A549 (cell line): ENCODE results near the gene ACVR1B. TPM values are rescaled to one million over a fixed set of nuclear protein-coding genes. Genes with fewer than 3 reads are reported as not detected.

Experiments used
- ATAC-seq, 2 experiments: fragments of 200-7000 bp in 1 of 2; fragments of >200 bp in 1 of 2; cut with Nextera tagmentation in 1 of 2; cut with Tn5 transposase in 1 of 2; 3 replicates each; pipeline versions ENCODE4 v1.8.0 to v1.9.1; 2018 to 2020; ENCODE audit warnings: mild to moderate bottlenecking in 1 of 2, moderate library complexity in 1 of 2
- CTCF ChIA-PET: fragments of 300-600 bp; sonication (Branson Sonifier 250); formaldehyde crosslinking; extraction: SDS; loops from one replicate; lab custom pipeline; 2021; ENCODE audit warnings: antibody characterized with exemption, inconsistent platforms; lab: Yijun Ruan, JAX
- POLR2A ChIA-PET: fragments of 350-600 bp; formaldehyde crosslinking; extraction: SDS; loops from one replicate; lab custom pipeline; 2021; ENCODE audit warnings: antibody characterized with exemption, inconsistent platforms; lab: Yijun Ruan, JAX
- DNase-seq, 2 experiments: peaks; one replicate each; pipeline versions ENCODE4 v3.0.0 to v3.0.0-alpha.2; 2011 to 2016; ENCODE audit warnings: low read depth in 1 of 2, low spot score in 1 of 2
- FAIRE-seq: peaks from 2 replicates; lab custom pipeline; 2011; peaks lifted over from hg19 to GRCh38; lab: Jason Lieb, UNC
- H3K27ac ChIP-seq, 2 experiments: fragments of >200 bp; sonication (Bioruptor Twin); formaldehyde crosslinking; 3 replicates each; pipeline ENCODE4 v1.5.1; 2016 to 2017
- H3K4me1 ChIP-seq: fragments of >200 bp; sonication (Bioruptor Twin); formaldehyde crosslinking; 3 replicates; pipeline ENCODE4 v1.6.1; 2016
- H3K4me2 ChIP-seq: fragments of >200 bp; sonication (Bioruptor Twin); formaldehyde crosslinking; 3 replicates; pipeline ENCODE4 v1.6.1; 2016
- H3K4me3 ChIP-seq: fragments of >200 bp; sonication (Bioruptor Twin); formaldehyde crosslinking; 3 replicates; pipeline ENCODE4 v1.5.1; 2016
- H3K9me3 ChIP-seq: fragments of >200 bp; sonication (Bioruptor Twin); formaldehyde crosslinking; 3 replicates; pipeline ENCODE4 v1.6.1; 2016
- BHLHE40 ChIP-seq: IDR thresholded peaks from 2 replicates; pipeline ENCODE4 v1.6.1; 2012; ENCODE audit warnings: low read depth, low read length, inconsistent platforms
- CBX8 ChIP-seq: fragments of 200-600 bp; sonication (generic); IDR thresholded peaks from 2 replicates; pipeline ENCODE4 v1.6.1; 2016
- EHF ChIP-seq: fragments of 250-450 bp; sonication (Bioruptor Pico); IDR thresholded peaks from 2 replicates; pipeline ENCODE4 v1.5.0; 2020; ENCODE audit warnings: mild to moderate bottlenecking
- ESRRA ChIP-seq: fragments of 150-350 bp; IDR thresholded peaks from 2 replicates; pipeline ENCODE4 v1.6.1; 2014; ENCODE audit warnings: mild to moderate bottlenecking, low read length, borderline replicate concordance
- FOSB ChIP-seq: fragments of 250-450 bp; sonication (Bioruptor Pico); IDR thresholded peaks from 2 replicates; pipeline ENCODE4 v1.5.0; 2020; ENCODE audit warnings: mild to moderate bottlenecking, moderate library complexity
- FOSL2 ChIP-seq, 2 experiments: fragments of 450-650 bp in 1 of 2; fragments of >200 bp in 1 of 2; sonication (Bioruptor Twin) in 1 of 2; formaldehyde crosslinking; IDR thresholded peaks; 2 replicates each; pipeline versions ENCODE4 v1.5.0 to v1.6.1; 2016 to 2020; ENCODE audit warnings: mild to moderate bottlenecking in 1 of 2, moderate library complexity in 1 of 2
- HDAC2 ChIP-seq: fragments of 200-600 bp; sonication (generic); IDR thresholded peaks from 2 replicates; pipeline ENCODE4 v1.6.1; 2016
- HOXB13 ChIP-seq: fragments of 250-450 bp; sonication (Bioruptor Pico); IDR thresholded peaks from 2 replicates; pipeline ENCODE4 v1.5.0; 2020; ENCODE audit warnings: low read depth, mild to moderate bottlenecking, moderate library complexity
- KDM1A ChIP-seq: fragments of 200-600 bp; sonication (generic); IDR thresholded peaks from 2 replicates; pipeline ENCODE4 v1.6.1; 2016; ENCODE audit warnings: low read depth, mild to moderate bottlenecking
- KDM5A ChIP-seq: fragments of 200-600 bp; sonication (generic); IDR thresholded peaks from 2 replicates; pipeline ENCODE4 v1.6.1; 2016; ENCODE audit warnings: antibody characterized with exemption, mild to moderate bottlenecking
- MAZ ChIP-seq: fragments of 150-350 bp; IDR thresholded peaks from 2 replicates; pipeline ENCODE4 v1.6.1; 2014; ENCODE audit warnings: antibody characterized with exemption, low read depth, low read length, borderline replicate concordance
- NPAS2 ChIP-seq: fragments of 250-450 bp; sonication (Bioruptor Pico); IDR thresholded peaks from 2 replicates; pipeline ENCODE4 v1.8.0; 2022; ENCODE audit warnings: mild to moderate bottlenecking, moderate library complexity, borderline replicate concordance
- NR3C1 ChIP-seq: fragments of >200 bp; sonication (Bioruptor Twin); formaldehyde crosslinking; IDR thresholded peaks from 3 replicates; pipeline ENCODE4 v1.6.1; 2017
- POLR2AphosphoS2 ChIP-seq: conservative IDR thresholded peaks from 2 replicates; pipeline ENCODE4 v1.6.1; 2012; ENCODE audit warnings: low read length, improper control_type of control experiment, inconsistent platforms
- RARB ChIP-seq: fragments of 250-450 bp; sonication (Bioruptor Pico); IDR thresholded peaks from 2 replicates; pipeline ENCODE4 v1.8.0; 2021; ENCODE audit warnings: mild to moderate bottlenecking, moderate library complexity
- RFX5 ChIP-seq: fragments of 450-650 bp; IDR thresholded peaks from 2 replicates; pipeline ENCODE4 v1.7.1; 2014; ENCODE audit warnings: antibody characterized with exemption, mild to moderate bottlenecking, moderate library complexity
- RNF2 ChIP-seq: fragments of 200-600 bp; sonication (generic); IDR thresholded peaks from 2 replicates; pipeline ENCODE4 v1.6.1; 2016; ENCODE audit warnings: low read depth, mild to moderate bottlenecking, antibody characterized with exemption, moderate library complexity, borderline replicate concordance
- SMC3 ChIP-seq: fragments of >200 bp; sonication (Bioruptor Twin); formaldehyde crosslinking; IDR thresholded peaks from 3 replicates; pipeline ENCODE4 v1.6.1; 2018; ENCODE audit warnings: inconsistent platforms
- TFCP2L1 ChIP-seq: fragments of 250-450 bp; sonication (Bioruptor Pico); IDR thresholded peaks from 2 replicates; pipeline ENCODE4 v1.5.0; 2021; ENCODE audit warnings: mild to moderate bottlenecking
- whole genome bisulfite sequencing: methylation state at CpG from one replicate; pipeline ENCODE4 v1.1.6; 2017; ENCODE audit errors: missing lambda C conversion rate; 5-methylcytosine and 5-hydroxymethylcytosine counted together
- polyA plus RNA-seq, 4 experiments: library from polyadenylated mRNA; depleted of rRNA in 3 of 4; stranded (reverse); fragments of >200 nt; fragmentation: RNase III in 1 of 4; extraction: RNeasy Plus Mini Kit Qiagen cat#74134 plus additional on column Dnase treatment in 1 of 4; gene quantifications; 2 replicates in 3 of 4; 3 replicates in 1 of 4; pipeline ENCODE4 v1.2.3, GENCODE V29; 2011 to 2017
- TF ChIP-seq, protein P1 (sequence below): fragments of >200 bp; sonication (Bioruptor Twin); formaldehyde crosslinking; IDR thresholded peaks from 3 replicates; pipeline ENCODE4 v1.5.1; 2016
- TF ChIP-seq, protein P2 (sequence below): IDR thresholded peaks from 2 replicates; pipeline ENCODE4 v1.6.1; 2012
- TF ChIP-seq, protein P3 (sequence below): fragments of 250-450 bp; sonication (Bioruptor Pico); IDR thresholded peaks from 2 replicates; pipeline ENCODE4 v1.5.0; 2020; ENCODE audit warnings: low read depth, mild to moderate bottlenecking, moderate library complexity
- TF ChIP-seq, protein P4 (sequence below): fragments of 450-650 bp; IDR thresholded peaks from 2 replicates; pipeline ENCODE4 v1.6.1; 2014; ENCODE audit warnings: antibody characterized with exemption

Gene ACVR1B
- polyA plus RNA-seq, 2 of the 4 experiments (the other 2 are of a cell fraction), result 15.2 to 18.4 TPM

DNA sequence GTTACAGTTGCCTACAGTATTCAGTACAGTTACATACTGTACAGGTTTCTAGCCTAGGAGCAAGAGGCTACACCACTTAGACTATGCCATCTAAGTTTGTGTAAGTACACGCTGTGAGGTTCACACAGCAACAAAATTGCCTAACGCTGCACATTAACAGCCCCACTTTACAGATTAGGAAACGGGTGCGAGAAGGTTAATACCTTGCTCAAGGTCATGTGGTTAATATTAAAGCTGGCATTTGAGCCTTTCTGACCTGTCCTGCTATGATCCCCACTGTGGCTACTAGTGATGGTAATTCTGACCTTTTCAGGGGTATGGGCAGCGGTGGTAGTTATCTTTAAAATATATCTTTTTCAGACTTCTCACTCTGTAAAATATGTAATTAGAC is 20.9 kb downstream of the ACVR1B start:
- no peak overlapping the region for H3K4me3 ChIP-seq
- peak overlapping the region in 1 of 2 experiments; percentile 77; a peak in 3 of 6 replicates for H3K27ac ChIP-seq
- FAIRE-seq (no peak), ATAC-seq (no peak), DNase-seq (no peak)
- 73% methylated on average over 5 of the region's 5 CpGs for WGBS
- peak overlapping the region; percentile 89 for H3K4me2 ChIP-seq
- H3K9me3 ChIP-seq, result no peaks in the 10 kb centered on the region
- ChIA-PET CTCF (interaction anchor here (0.9 to 2.8 kb wide), 7 partner anchors 9 to 52 kb away, joined by 3 to 16 read pairs (median 4); no protein-coding TSS in a partner anchor), POLR2A (no interaction called here)
- peaks cover 62% of the 10 kb centered on the region for H3K4me1 ChIP-seq
- TF ChIP-seq MAZ, result no peak
- TF ChIP-seq HDAC2, result no peak
- no peak for TF ChIP-seq NPAS2 (CRISPR knock-in tag)
- no peak for TF ChIP-seq POLR2AphosphoS2
- TF ChIP-seq RFX5, result no peak
- no peak for TF ChIP-seq BHLHE40
- TF ChIP-seq, protein P1, sequence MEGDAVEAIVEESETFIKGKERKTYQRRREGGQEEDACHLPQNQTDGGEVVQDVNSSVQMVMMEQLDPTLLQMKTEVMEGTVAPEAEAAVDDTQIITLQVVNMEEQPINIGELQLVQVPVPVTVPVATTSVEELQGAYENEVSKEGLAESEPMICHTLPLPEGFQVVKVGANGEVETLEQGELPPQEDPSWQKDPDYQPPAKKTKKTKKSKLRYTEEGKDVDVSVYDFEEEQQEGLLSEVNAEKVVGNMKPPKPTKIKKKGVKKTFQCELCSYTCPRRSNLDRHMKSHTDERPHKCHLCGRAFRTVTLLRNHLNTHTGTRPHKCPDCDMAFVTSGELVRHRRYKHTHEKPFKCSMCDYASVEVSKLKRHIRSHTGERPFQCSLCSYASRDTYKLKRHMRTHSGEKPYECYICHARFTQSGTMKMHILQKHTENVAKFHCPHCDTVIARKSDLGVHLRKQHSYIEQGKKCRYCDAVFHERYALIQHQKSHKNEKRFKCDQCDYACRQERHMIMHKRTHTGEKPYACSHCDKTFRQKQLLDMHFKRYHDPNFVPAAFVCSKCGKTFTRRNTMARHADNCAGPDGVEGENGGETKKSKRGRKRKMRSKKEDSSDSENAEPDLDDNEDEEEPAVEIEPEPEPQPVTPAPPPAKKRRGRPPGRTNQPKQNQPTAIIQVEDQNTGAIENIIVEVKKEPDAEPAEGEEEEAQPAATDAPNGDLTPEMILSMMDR, result no peak
- no peak for TF ChIP-seq KDM5A
- TF ChIP-seq KDM1A, result no peak
- no peak for TF ChIP-seq NR3C1
- TF ChIP-seq RARB (CRISPR knock-in tag), result no peak
- no peak for TF ChIP-seq EHF
- no peak for TF ChIP-seq TFCP2L1 (CRISPR knock-in tag)

DNA sequence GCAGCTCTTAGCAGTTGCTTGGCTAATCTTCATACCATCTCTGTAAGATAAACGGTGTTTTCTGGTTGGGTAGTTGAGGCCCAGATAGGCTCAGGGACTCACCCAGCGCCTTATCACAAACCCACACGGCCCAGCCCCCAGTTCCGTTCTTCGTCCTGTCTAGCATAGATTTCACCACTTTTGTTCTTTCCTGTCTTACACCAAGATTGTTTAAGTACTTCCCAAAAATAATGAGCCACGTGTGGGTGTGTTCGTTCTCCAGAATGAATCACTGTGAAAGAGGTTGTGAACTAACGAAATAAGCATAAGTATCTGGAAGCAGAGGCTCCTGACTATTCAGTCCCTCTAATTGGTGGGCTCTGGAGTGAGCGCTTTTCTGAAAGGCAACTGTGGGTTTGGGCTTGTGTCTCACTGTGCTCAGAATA is 21.4 kb downstream of the ACVR1B start:
- Histone ChIP-seq H3K4me2 (peak overlapping the region; percentile 89; the same call in 2 of the 3 replicates), H3K9me3 (no peaks in the 10 kb centered on the region), H3K4me1 (peaks cover 66% of the 10 kb centered on the region), H3K4me3 (no peak overlapping the region), H3K27ac (peak overlapping the region in 1 of 2 experiments; percentile 77; a peak in 3 of 6 replicates)
- ChIA-PET CTCF (interaction anchor here (0.9 to 1.5 kb wide), 5 partner anchors 14 to 51 kb away, joined by 3 to 4 read pairs (median 3); no protein-coding TSS in a partner anchor), POLR2A (no interaction called here)
- no peak for FAIRE-seq
- TF ChIP-seq SMC3 (no peak), CBX8 (no peak), FOSL2 (IDR thresholded peaks at IDR 0.05) (no peak), FOSL2 (CRISPR knock-in tag; IDR thresholded peaks at IDR 0.05) (no peak), FOSB (CRISPR knock-in tag) (no peak), RNF2 (no peak), HOXB13 (CRISPR knock-in tag) (no peak), ESRRA (no peak), KDM1A (no peak), RARB (CRISPR knock-in tag) (no peak)
- TF ChIP-seq, protein P2, sequence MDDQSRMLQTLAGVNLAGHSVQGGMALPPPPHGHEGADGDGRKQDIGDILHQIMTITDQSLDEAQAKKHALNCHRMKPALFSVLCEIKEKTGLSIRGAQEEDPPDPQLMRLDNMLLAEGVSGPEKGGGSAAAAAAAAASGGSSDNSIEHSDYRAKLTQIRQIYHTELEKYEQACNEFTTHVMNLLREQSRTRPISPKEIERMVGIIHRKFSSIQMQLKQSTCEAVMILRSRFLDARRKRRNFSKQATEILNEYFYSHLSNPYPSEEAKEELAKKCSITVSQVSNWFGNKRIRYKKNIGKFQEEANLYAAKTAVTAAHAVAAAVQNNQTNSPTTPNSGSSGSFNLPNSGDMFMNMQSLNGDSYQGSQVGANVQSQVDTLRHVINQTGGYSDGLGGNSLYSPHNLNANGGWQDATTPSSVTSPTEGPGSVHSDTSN, result no peak
- TF ChIP-seq, protein P3, sequence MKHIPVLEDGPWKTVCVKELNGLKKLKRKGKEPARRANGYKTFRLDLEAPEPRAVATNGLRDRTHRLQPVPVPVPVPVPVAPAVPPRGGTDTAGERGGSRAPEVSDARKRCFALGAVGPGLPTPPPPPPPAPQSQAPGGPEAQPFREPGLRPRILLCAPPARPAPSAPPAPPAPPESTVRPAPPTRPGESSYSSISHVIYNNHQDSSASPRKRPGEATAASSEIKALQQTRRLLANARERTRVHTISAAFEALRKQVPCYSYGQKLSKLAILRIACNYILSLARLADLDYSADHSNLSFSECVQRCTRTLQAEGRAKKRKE (CRISPR knock-in tag), result no peak
- TF ChIP-seq, protein P4, sequence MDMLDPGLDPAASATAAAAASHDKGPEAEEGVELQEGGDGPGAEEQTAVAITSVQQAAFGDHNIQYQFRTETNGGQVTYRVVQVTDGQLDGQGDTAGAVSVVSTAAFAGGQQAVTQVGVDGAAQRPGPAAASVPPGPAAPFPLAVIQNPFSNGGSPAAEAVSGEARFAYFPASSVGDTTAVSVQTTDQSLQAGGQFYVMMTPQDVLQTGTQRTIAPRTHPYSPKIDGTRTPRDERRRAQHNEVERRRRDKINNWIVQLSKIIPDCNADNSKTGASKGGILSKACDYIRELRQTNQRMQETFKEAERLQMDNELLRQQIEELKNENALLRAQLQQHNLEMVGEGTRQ, result no peak
- DNase-seq, result no peak
- no peak for ATAC-seq
- WGBS, result 84% methylated on average over 9 of the region's 9 CpGs
